Spleen (tissue), 11 donors: ENCODE measurements around the gene NUP35. TPM values are rescaled to one million over a fixed set of nuclear protein-coding genes. Genes with fewer than 3 reads are reported as not detected.

Source experiments
- DNase-seq: peaks from one replicate; pipeline ENCODE4 v3.0.0-alpha.2; 2020
- H3K27ac ChIP-seq, 8 donors: fragments of 200-600 bp; sonication (generic) in 7 of 8; 1 replicate in 4 of 8; 2 replicates in 4 of 8; pipeline versions ENCODE4 v1.5.0 to v1.8.0; 2016 to 2021; ENCODE audit warnings: inconsistent platforms in 4 of 8, mild to moderate bottlenecking in 4 of 8, moderate library complexity in 1 of 8
- H3K27me3 ChIP-seq, 7 donors: fragments of 200-600 bp; sonication (generic) in 6 of 7; replicated peaks in 1 of 7; 1 replicate in 4 of 7; 2 replicates in 3 of 7; pipeline versions ENCODE4 v1.5.0 to v1.8.0; 2016 to 2021; ENCODE audit warnings: inconsistent platforms in 3 of 7, mild to moderate bottlenecking in 1 of 7
- H3K36me3 ChIP-seq, 6 donors: fragments of 200-600 bp; sonication (generic) in 5 of 6; 1 replicate in 4 of 6; 2 replicates in 2 of 6; pipeline versions ENCODE4 v1.5.0 to v1.8.0; 2016 to 2021; ENCODE audit warnings: inconsistent platforms in 2 of 6
- H3K4me1 ChIP-seq, 6 donors: fragments of 200-600 bp; sonication (generic) in 5 of 6; 1 replicate in 3 of 6; 2 replicates in 3 of 6; pipeline versions ENCODE4 v1.5.0 to v1.8.0; 2016 to 2021; ENCODE audit warnings: inconsistent platforms in 3 of 6
- H3K4me3 ChIP-seq, 8 donors: fragments of 200-600 bp; sonication (generic) in 7 of 8; 1 replicate in 4 of 8; 2 replicates in 4 of 8; pipeline versions ENCODE4 v1.5.0 to v1.8.0; 2016 to 2021; ENCODE audit warnings: inconsistent platforms in 4 of 8, mild to moderate bottlenecking in 4 of 8, moderate library complexity in 2 of 8
- H3K9me3 ChIP-seq, 8 donors: fragments of 200-600 bp; sonication (generic) in 7 of 8; 1 replicate in 4 of 8; 2 replicates in 4 of 8; pipeline versions ENCODE4 v1.5.0 to v1.8.0; 2016 to 2021; ENCODE audit warnings: inconsistent platforms in 4 of 8
- POLR2A ChIP-seq, 3 donors: fragments of 450-650 bp; IDR thresholded peaks; one replicate each; pipeline ENCODE4 v1.5.1; 2017; ENCODE audit warnings: antibody characterized with exemption in 3 of 3, mild to moderate bottlenecking in 1 of 3
- POLR2AphosphoS5 ChIP-seq, 3 donors: sonication (generic); formaldehyde crosslinking; IDR thresholded peaks; one replicate each; pipeline ENCODE4 v1.5.1; 2017; ENCODE audit warnings: antibody characterized with exemption in 3 of 3
- WGBS, 5 donors: extraction: QIAGEN DNeasy Blood & Tissue Kit in 3 of 5; methylation state at CpG; one replicate each; pipeline versions ENCODE4 v1.1.5 to v1.1.7; 2013 to 2018; 5-methylcytosine and 5-hydroxymethylcytosine counted together
- intact Hi-C: fragments of 100-400 bp; cut with DNase I; formaldehyde crosslinking; loops from one replicate; pipeline ENCODE4 v1.15.0; 2023; ENCODE audit warnings: low total_unique reads
- polyA plus RNA-seq, 3 donors: library from polyadenylated mRNA; stranded (reverse); fragments of 200-250 nt; gene quantifications; one replicate each; pipeline ENCODE4 v1.2.1, GENCODE V29; 2013
- total RNA-seq, 7 donors: library from RNA; depleted of rRNA in 3 of 7; stranded (reverse); fragments of >200 nt in 3 of 7; fragmentation: NEBNext Ultra II Directional in 4 of 7; extraction: Animal tissue kit (Norgen Biotek cat#: 25700) in 4 of 7; gene quantifications; one replicate each; pipeline versions ENCODE4 v1.1.0 to v1.2.1, GENCODE V29; 2016 to 2021
- TF ChIP-seq, protein P1 (sequence below), 11 experiments: fragments of 200-600 bp in 7 of 11; fragments of 450-650 bp in 4 of 11; sonication (generic) in 4 of 11; IDR thresholded peaks in 8 of 11; conservative IDR thresholded peaks in 3 of 11; 1 replicate in 7 of 11; 2 replicates in 4 of 11; pipeline versions ENCODE4 v1.4.0 to v1.8.0; 2016 to 2021; ENCODE audit warnings: antibody characterized with exemption in 11 of 11, inconsistent platforms in 4 of 11, mild to moderate bottlenecking in 1 of 11
- donor health status: healthy with polysubstance abuse.
- donor health status: DM: no; HTN: no; CAD: no; lungs with moderate emphysema.
- donor health status: DM: no; HTN: no; CAD: no.
- donor health status: Bipolar disorder and iron deficiency.
- donor health status: healthy.
- donor health status: DM: no; HTN: no; CAD: no.
- donor health status: DM: yes; HTN: yes; CAD: no.

The NUP35 gene
- total and polyA plus RNA-seq, 10 donors: 6.3 to 19.0 (median 13.6) TPM

DNA sequence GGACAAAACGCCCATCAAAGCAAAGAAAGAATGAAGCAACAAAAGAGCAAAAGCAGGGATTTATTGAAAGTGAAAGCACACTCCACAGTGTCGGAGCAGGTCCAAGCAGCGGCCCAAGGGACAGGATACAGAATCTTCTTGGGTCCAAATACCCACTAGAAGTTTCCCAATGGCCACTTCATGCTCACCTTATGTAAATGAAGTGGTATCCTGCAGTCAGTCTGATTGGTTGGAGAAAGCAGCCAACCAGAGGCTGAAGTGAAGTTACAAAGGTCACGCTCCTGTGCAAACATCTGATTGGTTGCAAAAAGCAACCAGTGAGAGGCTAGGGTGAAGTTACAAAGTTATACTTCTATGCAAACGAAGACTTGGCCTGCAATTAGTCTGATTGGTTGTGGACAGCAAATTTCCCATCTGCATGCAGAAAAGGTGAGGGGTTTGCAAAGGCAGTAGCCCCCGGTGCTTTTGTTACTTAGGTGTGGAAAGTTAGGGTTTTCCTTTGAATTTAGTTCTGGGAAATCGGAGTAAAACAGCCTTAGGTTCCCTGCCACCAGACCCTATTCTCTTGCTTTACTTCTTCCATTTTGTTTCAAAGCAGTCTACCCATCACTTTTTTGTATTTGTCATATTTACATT lies 32.8 kb upstream of the NUP35 start:
- TF ChIP-seq, protein P1, sequence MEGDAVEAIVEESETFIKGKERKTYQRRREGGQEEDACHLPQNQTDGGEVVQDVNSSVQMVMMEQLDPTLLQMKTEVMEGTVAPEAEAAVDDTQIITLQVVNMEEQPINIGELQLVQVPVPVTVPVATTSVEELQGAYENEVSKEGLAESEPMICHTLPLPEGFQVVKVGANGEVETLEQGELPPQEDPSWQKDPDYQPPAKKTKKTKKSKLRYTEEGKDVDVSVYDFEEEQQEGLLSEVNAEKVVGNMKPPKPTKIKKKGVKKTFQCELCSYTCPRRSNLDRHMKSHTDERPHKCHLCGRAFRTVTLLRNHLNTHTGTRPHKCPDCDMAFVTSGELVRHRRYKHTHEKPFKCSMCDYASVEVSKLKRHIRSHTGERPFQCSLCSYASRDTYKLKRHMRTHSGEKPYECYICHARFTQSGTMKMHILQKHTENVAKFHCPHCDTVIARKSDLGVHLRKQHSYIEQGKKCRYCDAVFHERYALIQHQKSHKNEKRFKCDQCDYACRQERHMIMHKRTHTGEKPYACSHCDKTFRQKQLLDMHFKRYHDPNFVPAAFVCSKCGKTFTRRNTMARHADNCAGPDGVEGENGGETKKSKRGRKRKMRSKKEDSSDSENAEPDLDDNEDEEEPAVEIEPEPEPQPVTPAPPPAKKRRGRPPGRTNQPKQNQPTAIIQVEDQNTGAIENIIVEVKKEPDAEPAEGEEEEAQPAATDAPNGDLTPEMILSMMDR (IDR thresholded peaks at IDR 0.05 in 8 of 11, conservative IDR thresholded peaks at IDR 0.05 in 3 of 11): no peak
- TF ChIP-seq POLR2AphosphoS5 (IDR thresholded peaks at IDR 0.05) (no peak), POLR2A (IDR thresholded peaks at IDR 0.05) (no peak)
- WGBS, 5 donors: 85 to 93% (median 90%) methylated on average over 6 to 7 of the region's 7 CpGs
- intact Hi-C loops: no loop called here
- Histone ChIP-seq H3K4me1 (peaks cover 0 to 4% (median 0%) of the 10 kb centered on the region in 6 donors), H3K27ac (peak overlapping the region in 2 of 8 donors; percentile 4 to 15), H3K9me3 (no peaks in the 10 kb centered on the region), H3K27me3 (no peaks in the 10 kb centered on the region), H3K36me3 (no peaks in the 10 kb centered on the region), H3K4me3 (peak overlapping the region in 4 of 8 donors; percentile 3 to 46 (median 11))
- DNase-seq: no peak

DNA sequence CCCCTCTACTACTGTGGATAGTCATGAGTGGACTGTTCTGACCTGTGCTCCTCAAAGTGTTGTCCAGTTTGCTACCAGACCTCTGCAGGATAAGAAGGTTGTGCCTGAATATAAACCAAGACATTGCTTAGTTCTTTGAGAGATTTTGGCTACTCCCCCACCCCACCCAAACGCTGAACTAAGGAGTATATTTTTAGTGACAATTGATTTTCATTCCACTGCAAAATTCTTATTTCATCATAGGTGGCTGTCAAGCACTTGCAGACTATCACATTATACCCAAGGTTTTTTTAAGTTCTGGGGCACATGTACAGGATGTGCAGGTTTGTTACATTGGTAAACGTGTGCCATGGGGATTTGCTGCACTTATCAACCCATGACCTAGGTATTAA lies 32.3 kb upstream of the NUP35 start:
- Histone ChIP-seq H3K36me3 (peaks cover 0 to under 1% (median 0%) of the 10 kb centered on the region in 6 donors), H3K27ac (no peak overlapping the region), H3K9me3 (no peaks in the 10 kb centered on the region), H3K4me1 (peaks cover 0 to 4% (median 0%) of the 10 kb centered on the region in 6 donors), H3K27me3 (no peaks in the 10 kb centered on the region), H3K4me3 (no peak overlapping the region)
- DNase-seq: no peak
- 85 to 98% (median 91%) methylated on average over 2 of the region's 2 CpGs for WGBS, 5 donors
- intact Hi-C loops: no loop called here
- TF ChIP-seq POLR2AphosphoS5 (IDR thresholded peaks at IDR 0.05): no peak
- TF ChIP-seq, protein P1 (IDR thresholded peaks at IDR 0.05 in 8 of 11, conservative IDR thresholded peaks at IDR 0.05 in 3 of 11): no peak
- TF ChIP-seq POLR2A (IDR thresholded peaks at IDR 0.05): no peak

GRCh38 chr2:183093857-183094657 lies 30.2 kb upstream of the NUP35 start:
- Histone ChIP-seq H3K4me3 (no peak overlapping the region), H3K36me3 (peaks cover 0 to 6% (median 0%) of the 10 kb centered on the region in 6 donors), H3K4me1 (peaks cover 0 to 2% (median 0%) of the 10 kb centered on the region in 6 donors), H3K9me3 (no peaks in the 10 kb centered on the region), H3K27me3 (no peaks in the 10 kb centered on the region), H3K27ac (no peak overlapping the region)
- TF ChIP-seq POLR2AphosphoS5 (IDR thresholded peaks at IDR 0.05) (no peak), POLR2A (IDR thresholded peaks at IDR 0.05) (no peak)
- TF ChIP-seq, protein P1 (IDR thresholded peaks at IDR 0.05 in 8 of 11, conservative IDR thresholded peaks at IDR 0.05 in 3 of 11): no peak
- DNase-seq: no peak
- intact Hi-C loops: no loop called here
- 43 to 75% (median 54%) methylated on average over 2 of the region's 2 CpGs for WGBS, 5 donors
